CD4-positive, alpha-beta memory T cell (primary cell): ENCODE measurements around the gene BSN. TPM values are rescaled to one million over a fixed set of nuclear protein-coding genes. Genes with fewer than 3 reads are reported as not detected.

Experiments
- CTCF ChIA-PET: fragments of 350-600 bp; sonication (Branson Sonifier 250); formaldehyde crosslinking; loops from one replicate; lab custom pipeline; 2021; ENCODE audit warnings: inconsistent platforms; ENCODE audit not compliant: partially characterized antibody; lab: Charles Lee
- POLR2A ChIA-PET: fragments of 350-600 bp; sonication (Branson Sonifier 250); formaldehyde crosslinking; loops from one replicate; lab custom pipeline; 2021; ENCODE audit not compliant: partially characterized antibody; lab: Charles Lee
- DNase-seq, 5 donors: peaks; one replicate each; pipeline versions ENCODE4 v3.0.0 to v3.0.0-alpha.2; 2020 to 2022; ENCODE audit warnings: mixed read lengths in 1 of 5
- H3K27ac ChIP-seq: one replicate; pipeline ENCODE4 v1.7.0; 2013; ENCODE audit warnings: low read depth, low read length
- H3K27me3 ChIP-seq: 2 replicates; pipeline ENCODE4 v1.7.0; 2013; ENCODE audit warnings: mild to moderate bottlenecking, low read length, moderate library complexity; ENCODE audit not compliant: insufficient read depth
- H3K36me3 ChIP-seq: 2 replicates; pipeline ENCODE4 v1.7.0; 2013; ENCODE audit warnings: mild to moderate bottlenecking, low read length, moderate library complexity; ENCODE audit not compliant: insufficient read depth
- H3K4me1 ChIP-seq: 2 replicates; pipeline ENCODE4 v1.7.0; 2013; ENCODE audit warnings: mild to moderate bottlenecking, low read length, moderate library complexity; ENCODE audit not compliant: insufficient read depth
- H3K4me3 ChIP-seq, 2 donors: one replicate each; pipeline ENCODE4 v1.7.0; 2013; ENCODE audit warnings: low read length in 2 of 2, mild to moderate bottlenecking in 1 of 2
- H3K9me3 ChIP-seq, 2 donors: one replicate each; pipeline ENCODE4 v1.7.0; 2013; ENCODE audit warnings: low read length in 2 of 2, control low read depth in 1 of 2; ENCODE audit not compliant: control insufficient read depth in 1 of 2
- H3K27ac Mint-ChIP-seq, 7 donors: one replicate each; pipeline ENCODE4 v1.8.0; 2020 to 2021; ENCODE audit warnings: mixed read lengths in 7 of 7, mild to moderate bottlenecking in 6 of 7, inconsistent platforms in 3 of 7, moderate library complexity in 3 of 7
- H3K27me3 Mint-ChIP-seq, 2 donors: one replicate each; pipeline ENCODE4 v1.8.0; 2020 to 2021; ENCODE audit warnings: mixed read lengths in 2 of 2
- H3K36me3 Mint-ChIP-seq, 2 donors: one replicate each; pipeline ENCODE4 v1.8.0; 2020 to 2021; ENCODE audit warnings: mixed read lengths in 2 of 2, inconsistent platforms in 1 of 2, mild to moderate bottlenecking in 1 of 2
- H3K4me1 Mint-ChIP-seq, 4 donors: one replicate each; pipeline ENCODE4 v1.8.0; 2020 to 2021; ENCODE audit warnings: mixed read lengths in 4 of 4, mild to moderate bottlenecking in 1 of 4
- H3K4me3 Mint-ChIP-seq, 8 donors: one replicate each; pipeline ENCODE4 v1.8.0; 2020 to 2021; ENCODE audit warnings: mixed read lengths in 8 of 8, mild to moderate bottlenecking in 7 of 8, moderate library complexity in 6 of 8, inconsistent platforms in 3 of 8
- H3K9me3 Mint-ChIP-seq, 8 donors: one replicate each; pipeline ENCODE4 v1.8.0; 2020 to 2021; ENCODE audit warnings: mixed read lengths in 8 of 8, mild to moderate bottlenecking in 5 of 8, inconsistent platforms in 3 of 8, moderate library complexity in 1 of 8
- intact Hi-C: fragments of 100-400 bp; cut with micrococcal nuclease; formaldehyde crosslinking; loops from one replicate; pipeline ENCODE4 v1.15.1; 2023
- polyA plus RNA-seq, 2 donors: library from polyadenylated mRNA; unstranded; fragments of 300-500 nt; fragmentation: Illumina TruSeq; gene quantifications; one replicate each; pipeline ENCODE4 v1.2.3, GENCODE V29; 2021
- total RNA-seq, 2 experiments: library from RNA; stranded (reverse); gene quantifications; one replicate each; pipeline ENCODE4 v1.2.3, GENCODE V29; 2021

Gene BSN
- total and polyA plus RNA-seq, 4 experiments from 2014 or later = 0.01 to 0.15 (median 0.06) TPM; not detected in 1

- intact Hi-C loops = no loop called here
- Mint-ChIP-seq H3K4me3 (no peak overlapping the region), H3K9me3 (peaks cover 0 to 2% (median 0%) of the 10 kb centered on the region in 8 donors), H3K27me3 (no peaks in the 10 kb centered on the region), H3K4me1 (peaks cover 14 to 27% (median 19%) of the 10 kb centered on the region in 4 donors), H3K27ac (peak overlapping the region in 2 of 7 donors; percentile 25 to 57), H3K36me3 (no peaks in the 10 kb centered on the region)
- POLR2A ChIA-PET = no interaction called here
- Histone ChIP-seq H3K9me3 (no peaks in the 10 kb centered on the region), H3K27ac (no peak overlapping the region), H3K4me3 (no peak overlapping the region), H3K4me1 (peaks cover 18% of the 10 kb centered on the region), H3K36me3 (no peaks in the 10 kb centered on the region), H3K27me3 (no peaks in the 10 kb centered on the region)
- no peak for DNase-seq
- CTCF ChIA-PET = no interaction called here
These were observed 46.5 kb downstream of the BSN start for GRCh38 chr3:49600781-49601180.

GRCh38 chr3:49601358-49602048, 47.2 kb downstream of the BSN start:
- DNase-seq = no peak
- H3K4me3 ChIP-seq = no peak overlapping the region
- peaks cover 18% of the 10 kb centered on the region for H3K4me1 ChIP-seq
- intact Hi-C loops = no loop called here
- Mint-ChIP-seq H3K36me3 (no peaks in the 10 kb centered on the region), H3K9me3 (peaks cover 0 to 2% (median 0%) of the 10 kb centered on the region in 8 donors), H3K4me3 (no peak overlapping the region), H3K4me1 (peaks cover 14 to 27% (median 19%) of the 10 kb centered on the region in 4 donors), H3K27ac (no peak overlapping the region), H3K27me3 (no peaks in the 10 kb centered on the region)
- no peak overlapping the region for H3K27ac ChIP-seq
- H3K36me3 ChIP-seq = no peaks in the 10 kb centered on the region
- ChIA-PET CTCF (no interaction called here), POLR2A (interaction anchor here (1.7 kb wide), 1 partner anchor 62 kb away, joined by 12 read pairs; no protein-coding TSS in a partner anchor)
- no peaks in the 10 kb centered on the region for H3K27me3 ChIP-seq
- H3K9me3 ChIP-seq = no peaks in the 10 kb centered on the region

- POLR2A ChIA-PET = interaction anchor here (0.7 to 1.7 kb wide), 2 partner anchors 62 to 693 kb away, joined by 5 to 12 read pairs; no protein-coding TSS in a partner anchor
- Mint-ChIP-seq H3K4me1 (peaks cover 14 to 27% (median 19%) of the 10 kb centered on the region in 4 donors), H3K27ac (no peak overlapping the region), H3K9me3 (peaks cover 0 to 2% (median 0%) of the 10 kb centered on the region in 8 donors), H3K36me3 (no peaks in the 10 kb centered on the region), H3K27me3 (no peaks in the 10 kb centered on the region), H3K4me3 (no peak overlapping the region)
- H3K4me3 ChIP-seq = no peak overlapping the region
- no peaks in the 10 kb centered on the region for H3K36me3 ChIP-seq
- H3K4me1 ChIP-seq = peaks cover 18% of the 10 kb centered on the region
- no peak for DNase-seq
- H3K27me3 ChIP-seq = no peaks in the 10 kb centered on the region
- H3K27ac ChIP-seq = no peak overlapping the region
- H3K9me3 ChIP-seq = no peaks in the 10 kb centered on the region
- CTCF ChIA-PET = no interaction called here
- intact Hi-C loops = no loop called here
These were observed 47.8 kb downstream of the BSN start for GRCh38 chr3:49602049-49602554.

GRCh38 chr3:49602877-49603411, 48.7 kb downstream of the BSN start:
- Histone ChIP-seq H3K4me1 (peaks cover 18% of the 10 kb centered on the region), H3K9me3 (no peaks in the 10 kb centered on the region), H3K27ac (peak overlapping the region; percentile 38), H3K27me3 (no peaks in the 10 kb centered on the region), H3K36me3 (no peaks in the 10 kb centered on the region), H3K4me3 (no peak overlapping the region)
- Mint-ChIP-seq H3K9me3 (peaks cover 0 to 2% (median 0%) of the 10 kb centered on the region in 8 donors), H3K4me1 (peaks cover 14 to 27% (median 19%) of the 10 kb centered on the region in 4 donors), H3K27me3 (no peaks in the 10 kb centered on the region), H3K36me3 (no peaks in the 10 kb centered on the region), H3K4me3 (peak overlapping the region in 5 of 8 donors; percentile 1 to 66 (median 54)), H3K27ac (peak overlapping the region; percentile 73 to 94 (median 90))
- peak; percentile 43 to 78 (median 53) for DNase-seq
- ChIA-PET CTCF (interaction anchor here (1.1 to 1.8 kb wide), 2 partner anchors 63 to 69 kb away, joined by 3 to 8 read pairs; no protein-coding TSS in a partner anchor), POLR2A (interaction anchor here (0.7 to 1.7 kb wide), 2 partner anchors 63 to 692 kb away, joined by 5 to 12 read pairs; no protein-coding TSS in a partner anchor)
- intact Hi-C loops = loop anchor here (1.0 kb wide), 1 partner anchor 68 kb away; no protein-coding TSS in a partner anchor

- H3K4me1 ChIP-seq = peaks cover 18% of the 10 kb centered on the region
- H3K36me3 ChIP-seq = no peaks in the 10 kb centered on the region
- H3K9me3 ChIP-seq = no peaks in the 10 kb centered on the region
- Mint-ChIP-seq H3K27me3 (no peaks in the 10 kb centered on the region), H3K4me3 (no peak overlapping the region), H3K9me3 (no peaks in the 10 kb centered on the region), H3K36me3 (no peaks in the 10 kb centered on the region), H3K4me1 (peaks cover 14 to 24% (median 19%) of the 10 kb centered on the region in 4 donors), H3K27ac (no peak overlapping the region)
- H3K27me3 ChIP-seq = no peaks in the 10 kb centered on the region
- H3K4me3 ChIP-seq = no peak overlapping the region
- ChIA-PET CTCF (interaction anchor here (0.6 kb wide), 1 partner anchor 218 kb away, joined by 3 read pairs; no protein-coding TSS in a partner anchor), POLR2A (no interaction called here)
- DNase-seq = no peak
- H3K27ac ChIP-seq = no peak overlapping the region
- intact Hi-C loops = no loop called here
These were observed 52.1 kb downstream of the BSN start for GRCh38 chr3:49606427-49606826.

GRCh38 chr3:49607105-49607591, 52.9 kb downstream of the BSN start:
- Mint-ChIP-seq H3K27ac (no peak overlapping the region), H3K36me3 (no peaks in the 10 kb centered on the region), H3K4me1 (peaks cover 14 to 21% (median 19%) of the 10 kb centered on the region in 4 donors), H3K27me3 (no peaks in the 10 kb centered on the region), H3K9me3 (peaks cover 0 to 2% (median 0%) of the 10 kb centered on the region in 8 donors), H3K4me3 (no peak overlapping the region)
- Histone ChIP-seq H3K4me3 (no peak overlapping the region), H3K9me3 (no peaks in the 10 kb centered on the region), H3K27me3 (no peaks in the 10 kb centered on the region), H3K4me1 (peaks cover 18% of the 10 kb centered on the region), H3K36me3 (no peaks in the 10 kb centered on the region), H3K27ac (no peak overlapping the region)
- POLR2A ChIA-PET = no interaction called here
- intact Hi-C loops = no loop called here
- DNase-seq = no peak
- CTCF ChIA-PET = no interaction called here

GRCh38 chr3:49607796-49608195, 53.5 kb downstream of the BSN start:
- Histone ChIP-seq H3K27me3 (no peaks in the 10 kb centered on the region), H3K36me3 (no peaks in the 10 kb centered on the region), H3K9me3 (no peaks in the 10 kb centered on the region), H3K4me3 (no peak overlapping the region), H3K4me1 (peaks cover 13% of the 10 kb centered on the region), H3K27ac (no peak overlapping the region)
- DNase-seq = no peak
- intact Hi-C loops = no loop called here
- peaks cover 0 to 4% of the 10 kb centered on the region in 2 donors for H3K36me3 Mint-ChIP-seq
- H3K27me3 Mint-ChIP-seq = no peaks in the 10 kb centered on the region
- no peak overlapping the region for H3K27ac Mint-ChIP-seq
- H3K9me3 Mint-ChIP-seq = peaks cover 0 to 6% (median 4%) of the 10 kb centered on the region in 8 donors
- no peak overlapping the region for H3K4me3 Mint-ChIP-seq
- CTCF ChIA-PET = no interaction called here
- POLR2A ChIA-PET = no interaction called here
- peaks cover 11 to 17% (median 16%) of the 10 kb centered on the region in 4 donors for H3K4me1 Mint-ChIP-seq
